Activated T-helper 1 cell treated with Interleukin-2 at 50 U/mL for 16 hours (primary cell): ENCODE data around the gene CSF3.
A peak's percentile ranks its signal among the peaks of the same experiment; 100 is the strongest.

Experiments
- DNase-seq: peaks from one replicate; pipeline ENCODE4 v3.0.0-alpha.2; 2020; ENCODE audit warnings: low read depth

The CSF3 gene

DNA sequence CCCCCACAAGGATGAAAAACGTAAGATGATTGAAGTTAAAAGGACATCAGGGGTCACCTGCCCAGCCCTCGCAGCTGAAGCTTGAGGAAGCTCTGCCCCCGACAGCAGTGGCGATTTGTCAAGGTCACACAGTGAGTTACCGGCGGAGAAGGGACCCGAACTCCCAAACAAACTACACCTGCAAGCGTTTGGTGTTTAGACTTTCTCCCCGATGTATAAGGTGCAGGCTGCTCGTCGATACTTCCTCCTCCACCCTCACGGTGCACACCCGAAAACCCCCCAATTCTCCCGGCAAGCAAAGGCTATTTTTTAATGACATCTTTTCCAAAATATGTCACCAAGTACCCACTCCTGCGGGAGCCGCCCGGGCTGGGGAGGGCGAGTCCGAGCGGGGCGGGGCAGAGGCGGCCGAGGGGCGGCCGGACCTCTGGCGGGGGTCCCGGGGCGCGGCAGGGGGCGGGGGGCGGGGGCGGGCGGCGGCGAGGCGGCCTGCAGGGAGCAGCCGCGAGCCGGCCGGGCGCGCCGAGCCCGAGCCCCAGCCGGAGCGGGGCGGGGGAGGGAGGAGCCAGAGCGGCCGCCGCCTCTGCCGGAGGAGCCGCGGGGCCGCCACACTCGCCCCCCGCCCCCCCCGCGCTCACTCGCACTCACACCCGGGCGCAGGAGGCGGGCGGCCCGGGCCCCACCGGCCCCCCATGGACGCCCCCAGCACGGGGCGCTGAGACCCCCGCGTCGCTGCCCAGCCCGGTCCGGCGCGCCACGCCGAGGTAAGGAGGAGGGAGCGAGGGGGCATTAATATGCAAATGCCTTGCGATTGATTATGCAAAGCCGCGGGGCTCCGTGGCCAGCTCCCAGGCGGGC lies 47.3 kb downstream of the CSF3 start, which contains the start of gene THRA:
THRA (plus strand) TSS at position 637 of the 858 bp plus-strand sequence. CDS start 11,524 bp downstream, outside the sequence.
- DNase-seq: peak; percentile 65

DNA sequence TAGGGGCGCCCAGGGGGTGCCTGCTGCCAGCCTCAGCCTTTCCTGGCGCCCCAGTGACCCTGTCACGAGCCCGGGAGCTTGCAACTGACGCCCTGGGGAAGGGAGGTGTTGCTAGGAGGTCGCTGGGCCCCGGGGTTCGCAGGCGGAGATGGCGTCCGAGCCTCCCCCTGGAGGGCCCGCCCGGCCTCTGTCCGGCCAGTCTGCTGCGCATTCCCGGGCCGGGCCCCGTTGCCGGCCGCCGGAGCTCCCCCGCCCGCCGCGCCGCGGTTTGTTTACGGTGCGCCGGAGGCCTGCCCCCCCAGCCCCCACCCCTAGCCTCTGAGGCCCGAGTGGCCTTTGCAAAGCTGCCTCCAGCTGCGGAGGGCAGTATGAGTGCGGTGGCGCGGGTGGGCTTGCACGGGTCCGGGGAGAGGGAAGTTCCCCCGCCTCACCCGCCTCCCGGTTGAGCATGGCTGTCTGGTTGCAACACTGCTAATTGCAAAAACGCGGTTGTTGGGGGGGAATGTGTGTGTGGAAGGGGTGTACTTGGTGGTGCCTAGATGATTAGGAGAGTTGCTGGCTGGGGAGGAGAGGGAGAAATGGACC lies 48.0 kb downstream of the CSF3 start:
- DNase-seq: no peak

DNA sequence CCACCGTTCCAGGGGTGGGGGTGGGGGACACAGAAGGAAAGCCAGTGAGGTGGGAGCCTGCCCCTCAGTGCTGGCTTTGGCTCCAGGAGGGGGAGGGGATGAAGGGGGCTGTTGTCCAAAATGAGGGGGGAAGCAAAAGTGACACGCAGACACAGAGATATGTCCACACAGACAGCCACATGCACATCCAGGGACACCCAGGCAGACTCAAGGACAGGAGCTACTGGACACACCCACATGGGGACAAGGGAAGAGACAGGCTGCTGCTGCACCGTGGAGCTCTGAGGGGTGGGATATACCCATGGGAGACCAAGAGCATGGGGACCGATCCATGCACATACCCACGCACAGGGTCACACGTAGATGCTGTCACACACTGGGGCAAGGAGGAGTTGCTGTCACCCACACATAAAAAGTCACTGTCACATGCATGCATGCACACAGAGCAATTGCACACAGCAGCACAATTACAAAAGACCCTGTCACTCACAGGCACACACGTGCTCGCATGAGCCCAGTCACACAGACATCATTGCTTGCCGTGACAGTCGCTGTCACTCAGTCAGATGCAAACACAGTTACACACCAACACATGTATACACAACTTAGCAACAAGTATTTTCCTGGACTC lies 48.8 kb downstream of the CSF3 start:
- no peak for DNase-seq

DNA sequence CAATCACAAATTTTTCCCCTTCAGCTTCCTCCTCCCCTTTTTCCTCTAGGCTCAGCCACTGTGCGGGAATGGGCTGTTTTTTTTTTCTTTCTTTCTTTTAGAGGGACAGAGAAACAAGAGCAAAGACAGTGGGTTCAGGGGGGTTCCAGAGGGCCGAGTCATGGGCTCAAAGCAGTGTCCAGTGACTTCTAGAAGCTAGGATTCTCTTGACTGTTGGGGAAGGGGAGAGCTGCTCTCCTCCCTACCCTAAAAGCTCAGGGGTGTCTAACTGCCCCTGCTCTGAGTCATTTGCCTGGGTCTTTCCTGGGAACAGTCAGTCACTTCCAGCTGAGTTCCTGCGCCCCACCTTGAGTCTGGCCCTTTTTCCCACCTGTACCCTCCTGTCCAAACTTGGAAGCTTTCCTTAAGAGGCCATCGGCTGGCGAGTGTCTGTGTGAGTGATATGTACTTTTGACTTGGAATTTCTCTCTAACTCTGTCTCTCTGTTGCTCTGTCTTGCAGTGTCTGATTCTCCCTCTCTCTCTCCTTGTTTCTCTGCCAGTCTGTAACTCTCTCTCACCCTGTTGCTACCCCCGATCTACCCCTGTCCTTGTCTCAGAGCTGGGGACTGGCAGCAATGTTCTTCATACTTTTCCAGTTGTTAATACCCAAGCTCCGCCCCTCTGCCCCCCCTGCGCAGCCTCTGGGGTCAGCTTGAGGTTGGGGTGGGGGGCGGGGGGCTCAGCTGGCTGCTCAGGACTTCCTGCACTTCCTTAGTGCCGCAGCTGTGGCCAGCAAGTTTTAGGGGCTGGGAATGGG lies 49.9 kb downstream of the CSF3 start:
- DNase-seq: no peak

DNA sequence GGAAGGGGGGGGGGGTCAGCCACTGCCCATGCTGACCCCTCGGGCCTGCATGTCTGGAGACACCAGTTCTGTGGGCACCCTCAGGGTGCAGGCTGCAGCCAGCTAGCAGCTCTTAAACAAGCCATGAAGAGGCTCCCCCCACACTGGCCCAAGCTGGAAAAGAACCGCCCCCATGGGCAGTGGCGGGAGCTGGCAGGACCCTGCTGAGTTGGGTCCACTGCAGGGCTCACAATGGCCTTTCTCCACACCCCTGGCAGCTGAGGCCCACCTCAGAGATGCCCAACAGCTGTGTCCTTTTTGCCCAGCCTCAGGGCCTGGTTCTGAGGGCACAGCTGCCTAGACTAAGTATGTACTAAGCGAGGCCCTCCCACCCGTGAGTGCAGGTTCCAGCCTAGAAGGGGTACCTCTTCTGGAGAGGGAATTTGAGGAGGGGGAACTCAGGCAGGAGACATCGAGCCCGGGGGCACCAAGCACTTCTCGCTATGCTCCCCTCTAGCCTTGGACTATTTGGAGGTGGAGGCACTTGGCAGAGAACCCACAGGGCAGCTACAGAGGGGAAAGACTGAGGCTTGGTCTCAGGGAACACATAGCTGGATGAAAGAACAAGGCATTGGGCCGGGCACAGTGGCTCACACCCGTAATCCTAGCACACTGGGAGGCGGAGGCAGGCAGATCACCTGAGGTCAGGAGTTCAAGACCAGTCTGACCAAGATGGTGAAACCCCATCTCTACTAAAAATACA lies 50.7 kb downstream of the CSF3 start:
- DNase-seq: no peak
